IMR-90 (cell line): ENCODE measurements around the gene STX18. TPM values are rescaled to one million over a fixed set of nuclear protein-coding genes. Genes with fewer than 3 reads are reported as not detected.

Source experiments
- ATAC-seq: fragments of 200-7000 bp; cut with Tn5 transposase; 2 replicates; pipeline ENCODE4 v1.9.1; 2020; ENCODE audit warnings: low read depth, mild to moderate bottlenecking, moderate library complexity
- BruUV-seq: library from RNA; stranded (reverse); fragments of 400-500 nt; replicated peaks from 2 replicates; lab custom pipeline; 2021; lab: Mats Ljungman, UMichigan
- CTCF ChIA-PET: fragments of 300-600 bp; formaldehyde crosslinking; extraction: SDS; loops from one replicate; lab custom pipeline; 2021; ENCODE audit warnings: antibody characterized with exemption; lab: Yijun Ruan, JAX
- POLR2A ChIA-PET: fragments of 300-600 bp; sonication (Branson Sonifier 250); formaldehyde crosslinking; loops from one replicate; lab custom pipeline; 2022; ENCODE audit warnings: antibody characterized with exemption; ENCODE audit not compliant: unreplicated experiment; lab: Charles Lee
- DNase-seq: peaks from one replicate; pipeline ENCODE4 v3.0.0; 2013
- H2AFZ ChIP-seq: replicated peaks from 2 replicates; pipeline ENCODE3; 2013; ENCODE audit warnings: low read length, mild to moderate bottlenecking; ENCODE audit not compliant: poor library complexity
- H2AK5ac ChIP-seq: 2 replicates; pipeline ENCODE4 v1.6.1; 2013; ENCODE audit warnings: low read depth, low read length, inconsistent platforms
- H2AK9ac ChIP-seq: replicated peaks from 2 replicates; pipeline ENCODE3; 2013; ENCODE audit warnings: mild to moderate bottlenecking, low read depth, low read length, moderate library complexity; ENCODE audit not compliant: poor library complexity
- H2BK120ac ChIP-seq: 2 replicates; pipeline ENCODE4 v1.6.1; 2013; ENCODE audit warnings: low read depth, low read length, inconsistent platforms
- H2BK15ac ChIP-seq: 3 replicates; pipeline ENCODE4 v1.6.1; 2013; ENCODE audit warnings: low read depth, low read length, inconsistent platforms
- H2BK20ac ChIP-seq: 2 replicates; pipeline ENCODE4 v1.6.1; 2013; ENCODE audit warnings: low read depth, mild to moderate bottlenecking, inconsistent platforms, low read length, moderate library complexity
- H2BK5ac ChIP-seq: 2 replicates; pipeline ENCODE4 v1.6.1; 2013; ENCODE audit warnings: mild to moderate bottlenecking, low read depth, low read length, inconsistent platforms; ENCODE audit not compliant: poor library complexity, severe bottlenecking
- H3K14ac ChIP-seq: replicated peaks from 2 replicates; pipeline ENCODE4 v1.6.1; 2013; ENCODE audit warnings: low read depth, low read length, inconsistent platforms
- H3K18ac ChIP-seq: 2 replicates; pipeline ENCODE4 v1.6.1; 2013; ENCODE audit warnings: low read depth, low read length, control low read depth
- H3K23ac ChIP-seq: 2 replicates; pipeline ENCODE4 v1.6.1; 2013; ENCODE audit warnings: low read depth, low read length, inconsistent platforms
- H3K27ac ChIP-seq: 2 replicates; pipeline ENCODE4 v1.5.1; 2013; ENCODE audit warnings: mild to moderate bottlenecking, control low read depth, low read length; ENCODE audit not compliant: insufficient read depth
- H3K27me3 ChIP-seq: 2 replicates; pipeline ENCODE4 v1.6.1; 2013; ENCODE audit warnings: low read length; ENCODE audit not compliant: control insufficient read depth, insufficient read depth
- H3K36me3 ChIP-seq: 2 replicates; pipeline ENCODE4 v1.6.1; 2013; ENCODE audit warnings: low read length, mixed read lengths; ENCODE audit not compliant: control insufficient read depth, insufficient read depth
- H3K4ac ChIP-seq: 2 replicates; pipeline ENCODE4 v1.6.1; 2013; ENCODE audit warnings: low read depth, low read length, inconsistent platforms
- H3K4me1 ChIP-seq: 2 replicates; pipeline ENCODE4 v1.6.1; 2013; ENCODE audit warnings: low read length, mixed read lengths; ENCODE audit not compliant: control insufficient read depth, insufficient read depth
- H3K4me2 ChIP-seq: 2 replicates; pipeline ENCODE4 v1.6.1; 2013; ENCODE audit warnings: low read depth, mild to moderate bottlenecking, control low read depth, low read length, moderate library complexity
- H3K4me3 ChIP-seq: 2 replicates; pipeline ENCODE4 v1.5.1; 2013; ENCODE audit warnings: low read depth, mild to moderate bottlenecking, control low read depth, low read length, moderate library complexity; ENCODE audit not compliant: insufficient read depth
- H3K56ac ChIP-seq: 2 replicates; pipeline ENCODE4 v1.6.1; 2013; ENCODE audit warnings: low read length, inconsistent platforms; ENCODE audit not compliant: insufficient read depth; ENCODE audit errors: extremely low read depth
- H3K79me1 ChIP-seq, 2 experiments: 2 replicates each; pipeline ENCODE4 v1.6.1; 2013; ENCODE audit warnings: low read length in 2 of 2, inconsistent platforms in 1 of 2, low read depth in 1 of 2
- H3K9ac ChIP-seq: 2 replicates; pipeline ENCODE4 v1.6.1; 2013; ENCODE audit warnings: low read depth, low read length, control low read depth
- H3K9me1 ChIP-seq: 2 replicates; pipeline ENCODE4 v1.6.1; 2013; ENCODE audit warnings: low read length, inconsistent platforms; ENCODE audit not compliant: insufficient read depth
- H3K9me3 ChIP-seq: 2 replicates; pipeline ENCODE4 v1.6.1; 2013; ENCODE audit warnings: low read length; ENCODE audit not compliant: control insufficient read depth, insufficient read depth
- H4K20me1 ChIP-seq: 2 replicates; pipeline ENCODE4 v1.6.1; 2013; ENCODE audit warnings: low read length, inconsistent platforms; ENCODE audit not compliant: insufficient read depth
- H4K5ac ChIP-seq: 2 replicates; pipeline ENCODE4 v1.6.1; 2013; ENCODE audit warnings: mild to moderate bottlenecking, low read depth, low read length, control low read depth
- H4K8ac ChIP-seq, 2 experiments: 2 replicates each; pipeline ENCODE4 v1.6.1; 2013; ENCODE audit warnings: low read depth in 2 of 2, low read length in 2 of 2, control low read depth in 1 of 2, inconsistent platforms in 1 of 2
- H4K91ac ChIP-seq: 2 replicates; pipeline ENCODE4 v1.6.1; 2013; ENCODE audit warnings: low read depth, low read length, inconsistent platforms; ENCODE audit not compliant: insufficient read depth
- BHLHE40 ChIP-seq: fragments of 150-350 bp; IDR thresholded peaks from 2 replicates; pipeline ENCODE4 v1.6.1; 2016; ENCODE audit warnings: mild to moderate bottlenecking, low read depth, low read length
- CEBPB ChIP-seq: IDR thresholded peaks from 2 replicates; pipeline ENCODE4 v1.6.1; 2012; ENCODE audit warnings: low read depth, low read length, improper control_type of control experiment
- CHD1 ChIP-seq: IDR thresholded peaks from 2 replicates; pipeline ENCODE4 v1.6.1; 2012; ENCODE audit warnings: low read depth, low read length, improper control_type of control experiment
- FOS ChIP-seq: fragments of 150-350 bp; IDR thresholded peaks from 2 replicates; pipeline ENCODE4 v1.6.1; 2016; ENCODE audit warnings: low read depth, low read length
- MAFK ChIP-seq: IDR thresholded peaks from 2 replicates; pipeline ENCODE4 v1.6.1; 2012; ENCODE audit warnings: low read depth, low read length, improper control_type of control experiment
- NFE2L2 ChIP-seq: fragments of 150-350 bp; IDR thresholded peaks from 2 replicates; pipeline ENCODE4 v1.6.1; 2016; ENCODE audit warnings: low read depth, mild to moderate bottlenecking, low read length
- RAD21 ChIP-seq: IDR thresholded peaks from 2 replicates; pipeline ENCODE4 v1.6.1; 2012; ENCODE audit warnings: low read length, improper control_type of control experiment
- RCOR1 ChIP-seq: IDR thresholded peaks from 2 replicates; pipeline ENCODE4 v1.6.1; 2012; ENCODE audit warnings: mild to moderate bottlenecking, low read length, improper control_type of control experiment; ENCODE audit not compliant: insufficient replicate concordance
- RFX5 ChIP-seq: IDR thresholded peaks from 2 replicates; pipeline ENCODE4 v1.8.0; 2012; ENCODE audit warnings: low read depth, mild to moderate bottlenecking, low read length, moderate library complexity
- SMC3 ChIP-seq: fragments of 150-350 bp; IDR thresholded peaks from 2 replicates; pipeline ENCODE4 v1.6.1; 2016; ENCODE audit warnings: low read depth, mild to moderate bottlenecking, antibody characterized with exemption, low read length, moderate library complexity
- dilution Hi-C: fragments of 300-500 bp; cut with HindIII; formaldehyde crosslinking; loops from one replicate; pipeline ENCODE4 v1.14.3; 2018; ENCODE audit warnings: low sequenced_read_pairs; ENCODE audit not compliant: unreplicated experiment
- in situ Hi-C: fragments of 300-500 bp; cut with MboI; formaldehyde crosslinking; loops from 3 replicates; pipeline ENCODE4 v1.14.3; 2019; ENCODE audit warnings: low sequenced_read_pairs, inconsistent platforms, mixed read lengths
- intact Hi-C: fragments of 100-400 bp; cut with micrococcal nuclease; formaldehyde crosslinking; loops from 2 replicates; pipeline ENCODE4 v1.10.0; 2022
- polyA plus RNA-seq, 3 experiments: library from polyadenylated mRNA; depleted of rRNA; stranded (reverse); fragments of >200 nt; gene quantifications; 2 replicates each; pipeline ENCODE4 v1.2.3, GENCODE V29; 2012; ENCODE audit warnings: low replicate concordance in 1 of 3
- total RNA-seq: library from RNA; depleted of rRNA; stranded (reverse); fragments of >200 nt; gene quantifications from 2 replicates; pipeline ENCODE4 v1.2.3, GENCODE V29; 2012
- TF ChIP-seq, protein P1 (sequence below): fragments of 150-350 bp; IDR thresholded peaks from 2 replicates; pipeline ENCODE4 v1.6.1; 2016; ENCODE audit warnings: low read depth, mild to moderate bottlenecking, low read length, moderate library complexity, borderline replicate concordance
- TF ChIP-seq, protein P2 (sequence below): conservative IDR thresholded peaks from 2 replicates; pipeline ENCODE4 v1.5.1; 2012; ENCODE audit warnings: mild to moderate bottlenecking, low read depth, low read length, improper control_type of control experiment

Gene STX18
- total and polyA plus RNA-seq, 2 of the 4 experiments (the other 2 are of a cell fraction), result 20.1 to 23.4 TPM

DNA sequence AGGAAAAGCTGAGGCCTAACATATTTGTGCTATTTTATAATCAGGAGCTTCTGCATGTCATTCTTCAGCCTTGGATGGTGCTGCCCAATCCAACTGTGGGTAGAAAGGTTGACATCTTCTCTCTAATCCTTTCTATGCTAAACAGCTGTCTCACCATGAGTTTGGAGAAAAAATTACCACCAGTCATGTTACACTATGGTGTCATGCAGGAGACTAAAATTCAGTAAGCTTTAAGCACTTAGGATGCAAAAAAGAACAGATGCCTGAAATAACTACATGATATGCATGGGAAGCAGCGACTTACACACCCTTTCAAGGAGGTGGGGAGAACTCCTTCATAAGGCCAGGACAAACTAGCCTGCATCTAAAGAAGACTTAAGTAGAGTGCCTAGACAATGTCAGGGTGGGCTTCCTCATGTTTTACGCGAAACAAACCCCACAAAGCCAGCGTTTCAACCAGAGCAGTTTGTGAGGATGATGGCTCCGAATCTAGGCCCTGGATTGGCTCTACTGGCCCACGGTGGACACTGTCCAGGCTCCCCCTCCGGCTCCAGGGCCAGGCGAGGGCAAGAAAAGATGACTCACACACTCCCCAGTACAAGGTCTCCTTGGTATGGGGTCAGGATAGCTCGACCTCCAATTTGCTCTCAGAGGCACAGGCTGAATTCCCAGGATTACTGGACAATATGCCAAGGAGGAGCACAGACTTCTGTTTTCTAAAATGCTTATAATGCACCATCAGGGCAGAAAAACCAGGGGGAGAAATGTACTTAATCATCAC is 45.1 kb downstream of the STX18 start (continued):
- TF ChIP-seq CHD1, result no peak

DNA sequence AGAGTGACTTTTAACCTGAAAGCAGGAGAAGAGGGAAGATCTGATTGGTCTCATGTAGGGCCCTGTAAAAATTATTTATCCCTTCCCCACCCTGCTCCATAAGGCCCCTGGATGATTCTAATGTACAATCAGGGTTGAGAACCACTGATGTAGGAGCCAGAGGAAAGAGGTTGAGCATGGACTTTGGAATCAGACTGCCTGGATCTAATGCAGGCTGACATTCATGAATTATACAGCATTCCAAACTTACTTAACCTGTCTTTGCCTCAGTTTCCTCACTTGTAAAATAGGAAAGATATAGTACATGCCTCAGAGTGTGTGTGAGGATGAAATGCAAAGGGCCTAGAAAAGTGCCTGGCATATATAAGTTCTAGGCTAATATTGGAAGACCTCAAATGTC is 47.0 kb downstream of the STX18 start:
- H3K4me1 ChIP-seq, result peaks cover 3% of the 10 kb centered on the region; the same call in 1 of the 2 replicates
- peaks cover 3% of the 10 kb centered on the region; the same call in 1 of the 2 replicates for H3K9me1 ChIP-seq
- H2AK5ac ChIP-seq, result no peak overlapping the region
- no peak overlapping the region for H2BK15ac ChIP-seq
- H4K20me1 ChIP-seq, result peaks cover 5% of the 10 kb centered on the region; the same call in 1 of the 2 replicates
- ChIA-PET POLR2A (no interaction called here), CTCF (no interaction called here)
- DNase-seq (no peak), ATAC-seq (no peak)
- H3K27ac ChIP-seq, result no peak overlapping the region
- H3K36me3 ChIP-seq, result no peaks in the 10 kb centered on the region
- H3K23ac ChIP-seq, result no peak overlapping the region
- no peak overlapping the region for H2AK9ac ChIP-seq
- dilution Hi-C loops (no loop called here), in situ Hi-C loops (no loop called here), intact Hi-C loops (no loop called here)
- no peak overlapping the region for H4K91ac ChIP-seq
- H3K18ac ChIP-seq, result no peak overlapping the region
- no TSS peak for BruUV-seq
- H4K8ac ChIP-seq, result no peak overlapping the region
- H2BK120ac ChIP-seq, result no peak overlapping the region
- H3K4me3 ChIP-seq, result no peak overlapping the region
- no peak overlapping the region for H2BK5ac ChIP-seq
- H2BK20ac ChIP-seq, result no peak overlapping the region
- TF ChIP-seq, protein P1, sequence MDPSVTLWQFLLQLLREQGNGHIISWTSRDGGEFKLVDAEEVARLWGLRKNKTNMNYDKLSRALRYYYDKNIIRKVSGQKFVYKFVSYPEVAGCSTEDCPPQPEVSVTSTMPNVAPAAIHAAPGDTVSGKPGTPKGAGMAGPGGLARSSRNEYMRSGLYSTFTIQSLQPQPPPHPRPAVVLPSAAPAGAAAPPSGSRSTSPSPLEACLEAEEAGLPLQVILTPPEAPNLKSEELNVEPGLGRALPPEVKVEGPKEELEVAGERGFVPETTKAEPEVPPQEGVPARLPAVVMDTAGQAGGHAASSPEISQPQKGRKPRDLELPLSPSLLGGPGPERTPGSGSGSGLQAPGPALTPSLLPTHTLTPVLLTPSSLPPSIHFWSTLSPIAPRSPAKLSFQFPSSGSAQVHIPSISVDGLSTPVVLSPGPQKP, result no peak
- TF ChIP-seq SMC3, result no peak
- TF ChIP-seq CHD1, result no peak
- TF ChIP-seq, protein P2, sequence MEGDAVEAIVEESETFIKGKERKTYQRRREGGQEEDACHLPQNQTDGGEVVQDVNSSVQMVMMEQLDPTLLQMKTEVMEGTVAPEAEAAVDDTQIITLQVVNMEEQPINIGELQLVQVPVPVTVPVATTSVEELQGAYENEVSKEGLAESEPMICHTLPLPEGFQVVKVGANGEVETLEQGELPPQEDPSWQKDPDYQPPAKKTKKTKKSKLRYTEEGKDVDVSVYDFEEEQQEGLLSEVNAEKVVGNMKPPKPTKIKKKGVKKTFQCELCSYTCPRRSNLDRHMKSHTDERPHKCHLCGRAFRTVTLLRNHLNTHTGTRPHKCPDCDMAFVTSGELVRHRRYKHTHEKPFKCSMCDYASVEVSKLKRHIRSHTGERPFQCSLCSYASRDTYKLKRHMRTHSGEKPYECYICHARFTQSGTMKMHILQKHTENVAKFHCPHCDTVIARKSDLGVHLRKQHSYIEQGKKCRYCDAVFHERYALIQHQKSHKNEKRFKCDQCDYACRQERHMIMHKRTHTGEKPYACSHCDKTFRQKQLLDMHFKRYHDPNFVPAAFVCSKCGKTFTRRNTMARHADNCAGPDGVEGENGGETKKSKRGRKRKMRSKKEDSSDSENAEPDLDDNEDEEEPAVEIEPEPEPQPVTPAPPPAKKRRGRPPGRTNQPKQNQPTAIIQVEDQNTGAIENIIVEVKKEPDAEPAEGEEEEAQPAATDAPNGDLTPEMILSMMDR, result no peak
- no peak for TF ChIP-seq CEBPB
- TF ChIP-seq RCOR1, result no peak
- TF ChIP-seq NFE2L2, result no peak
- no peak for TF ChIP-seq MAFK
- no peak for TF ChIP-seq RAD21
- TF ChIP-seq RFX5, result no peak
- TF ChIP-seq FOS, result no peak
- no peak for TF ChIP-seq BHLHE40
- H4K5ac ChIP-seq, result no peak overlapping the region
- no peak overlapping the region for H3K14ac ChIP-seq
- H3K9ac ChIP-seq, result no peak overlapping the region
- H3K56ac ChIP-seq, result no peak overlapping the region
- H3K4me2 ChIP-seq, result no peak overlapping the region
- peaks cover 8 to 30% of the 10 kb centered on the region in 2 experiments; a peak in 3 of 4 replicates for H3K79me1 ChIP-seq
- no peaks in the 10 kb centered on the region for H3K27me3 ChIP-seq
- H3K9me3 ChIP-seq, result no peaks in the 10 kb centered on the region
- H3K4ac ChIP-seq, result no peak overlapping the region
- H2AFZ ChIP-seq, result no peak overlapping the region
